ENCODE measurements around the gene TBC1D14. TPM values are rescaled to one million over a fixed set of nuclear protein-coding genes. Genes with fewer than 3 reads are reported as not detected.

Gene TBC1D14
- polyA plus RNA-seq, 1 experiment, result 35.8 TPM

DNA sequence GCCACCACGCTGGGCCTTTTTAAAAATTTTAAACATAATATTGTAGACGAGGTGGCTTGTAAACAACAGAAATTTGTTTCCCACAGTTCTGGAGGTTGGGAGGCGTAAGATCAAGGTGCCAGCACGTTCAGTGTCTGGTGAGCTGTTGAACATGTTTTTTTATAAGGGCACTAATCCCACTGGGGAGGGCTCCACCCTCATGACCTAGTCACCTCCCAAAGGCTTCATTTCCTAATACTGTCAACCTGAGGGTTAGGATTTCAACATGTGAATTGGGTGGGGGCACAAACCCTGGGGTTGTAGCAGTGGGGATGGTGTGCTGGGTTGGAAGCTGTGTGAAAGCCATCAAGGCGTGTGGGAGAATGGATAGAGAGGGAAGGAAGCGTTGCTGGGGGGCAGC lies 27.6 kb downstream of the TBC1D14 start:
- ChIA-PET CTCF (no interaction called here), POLR2A (no interaction called here)

DNA sequence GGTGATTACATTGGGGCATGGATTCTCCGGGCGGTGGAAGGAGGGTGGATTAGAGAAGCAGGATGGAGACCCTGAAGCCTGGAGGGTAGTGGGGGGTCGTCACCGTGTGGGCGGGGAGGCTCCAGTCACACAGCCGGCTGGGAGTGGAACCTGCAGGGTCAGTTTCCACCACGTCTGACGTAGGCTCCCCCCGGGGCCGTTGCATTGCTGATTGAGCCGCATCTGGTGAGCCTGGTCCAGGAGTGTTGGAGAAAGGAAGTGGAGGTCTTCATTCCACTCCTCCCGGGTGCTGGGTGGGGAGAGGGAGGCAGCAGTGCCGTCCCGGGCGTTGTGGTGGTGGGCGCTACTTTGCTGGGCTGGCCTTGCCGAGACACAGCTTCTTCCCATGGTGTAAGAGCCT lies 28.1 kb downstream of the TBC1D14 start:
- H3K27me3 ChIP-seq (ENCODE audit: control insufficient read depth, insufficient read depth, low read length), result no peaks in the 10 kb centered on the region
- POLR2A ChIA-PET, result no interaction called here
- no peak overlapping the region for H3K4me3 ChIP-seq (ENCODE audit: low read depth, low read length)
- CTCF ChIA-PET, result no interaction called here
- no peak for DNase-seq (ENCODE audit: low read depth)
- no peaks in the 10 kb centered on the region; the same call in 1 of the 2 replicates for H3K36me3 ChIP-seq (ENCODE audit: control insufficient read depth, insufficient read depth, low read length)
- TF ChIP-seq, protein P1, sequence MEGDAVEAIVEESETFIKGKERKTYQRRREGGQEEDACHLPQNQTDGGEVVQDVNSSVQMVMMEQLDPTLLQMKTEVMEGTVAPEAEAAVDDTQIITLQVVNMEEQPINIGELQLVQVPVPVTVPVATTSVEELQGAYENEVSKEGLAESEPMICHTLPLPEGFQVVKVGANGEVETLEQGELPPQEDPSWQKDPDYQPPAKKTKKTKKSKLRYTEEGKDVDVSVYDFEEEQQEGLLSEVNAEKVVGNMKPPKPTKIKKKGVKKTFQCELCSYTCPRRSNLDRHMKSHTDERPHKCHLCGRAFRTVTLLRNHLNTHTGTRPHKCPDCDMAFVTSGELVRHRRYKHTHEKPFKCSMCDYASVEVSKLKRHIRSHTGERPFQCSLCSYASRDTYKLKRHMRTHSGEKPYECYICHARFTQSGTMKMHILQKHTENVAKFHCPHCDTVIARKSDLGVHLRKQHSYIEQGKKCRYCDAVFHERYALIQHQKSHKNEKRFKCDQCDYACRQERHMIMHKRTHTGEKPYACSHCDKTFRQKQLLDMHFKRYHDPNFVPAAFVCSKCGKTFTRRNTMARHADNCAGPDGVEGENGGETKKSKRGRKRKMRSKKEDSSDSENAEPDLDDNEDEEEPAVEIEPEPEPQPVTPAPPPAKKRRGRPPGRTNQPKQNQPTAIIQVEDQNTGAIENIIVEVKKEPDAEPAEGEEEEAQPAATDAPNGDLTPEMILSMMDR (IDR thresholded peaks at IDR 0.05; ENCODE audit: insufficient read depth, low read depth, low read length), result no peak

More for the DNA sequence above, 27.6 kb downstream of the TBC1D14 start:
- Histone ChIP-seq H3K36me3 (ENCODE audit: control insufficient read depth, insufficient read depth, low read length) (no peaks in the 10 kb centered on the region; the same call in 1 of the 2 replicates), H3K27me3 (ENCODE audit: control insufficient read depth, insufficient read depth, low read length) (no peaks in the 10 kb centered on the region), H3K4me3 (ENCODE audit: low read depth, low read length) (no peak overlapping the region)
- DNase-seq (ENCODE audit: low read depth), result no peak
- TF ChIP-seq, protein P1 (IDR thresholded peaks at IDR 0.05; ENCODE audit: insufficient read depth, low read depth, low read length), result no peak

DNA sequence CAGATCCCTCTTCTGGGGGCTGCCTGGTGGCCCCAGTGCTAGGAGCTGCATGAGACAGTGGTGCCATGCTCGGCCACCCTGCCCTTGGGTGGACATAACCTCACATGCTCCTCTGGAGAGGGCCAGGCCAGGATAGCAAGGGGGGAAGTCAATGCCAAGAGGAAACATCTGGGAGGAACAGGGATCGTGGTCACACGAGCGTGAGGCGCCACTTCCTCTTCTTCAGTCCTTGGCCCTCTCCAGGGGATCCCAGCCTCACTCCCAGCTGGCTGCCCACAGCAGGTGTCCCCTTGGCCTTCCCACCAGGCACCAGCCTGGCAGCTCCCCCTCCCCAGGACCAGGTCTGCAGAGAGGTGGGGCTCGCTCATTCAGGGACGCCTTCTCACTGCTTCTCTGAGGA lies 28.6 kb downstream of the TBC1D14 start:
- Histone ChIP-seq H3K4me3 (ENCODE audit: low read depth, low read length) (no peak overlapping the region), H3K36me3 (ENCODE audit: control insufficient read depth, insufficient read depth, low read length) (no peaks in the 10 kb centered on the region; the same call in 1 of the 2 replicates), H3K27me3 (ENCODE audit: control insufficient read depth, insufficient read depth, low read length) (no peaks in the 10 kb centered on the region)
- no peak for DNase-seq (ENCODE audit: low read depth)
- TF ChIP-seq, protein P1 (IDR thresholded peaks at IDR 0.05; ENCODE audit: insufficient read depth, low read depth, low read length), result no peak
- ChIA-PET POLR2A (no interaction called here), CTCF (no interaction called here)

DNA sequence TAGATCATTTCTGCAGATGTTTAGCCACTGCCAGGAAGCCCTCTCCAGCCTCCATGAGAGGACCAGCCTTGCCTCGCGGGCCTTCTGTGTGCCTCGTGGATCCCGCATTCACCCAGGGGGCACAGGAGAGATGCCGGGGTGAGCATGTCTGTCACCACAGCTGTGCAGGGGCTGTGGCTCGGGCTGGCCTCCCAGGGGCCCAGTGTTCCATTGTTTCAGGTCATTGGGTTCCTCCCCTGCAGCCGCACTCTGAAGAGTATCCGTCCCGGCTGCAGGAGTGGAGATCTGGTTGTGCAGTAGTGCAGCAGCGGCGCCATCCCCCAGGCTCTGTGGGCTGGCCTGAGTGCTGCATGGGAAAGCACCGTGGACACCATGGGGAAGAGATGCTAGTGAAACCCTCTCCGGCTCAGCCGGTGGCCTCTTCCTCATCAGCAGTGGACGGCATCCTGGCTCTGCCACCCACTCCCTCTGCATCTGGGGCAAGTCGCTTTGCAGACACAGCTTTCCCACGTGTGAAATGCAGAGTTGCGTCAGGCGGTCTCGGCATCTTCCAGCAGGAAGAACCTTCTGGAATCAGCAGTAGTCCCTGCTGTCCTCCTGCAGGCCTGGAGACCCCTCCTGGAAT lies 29.1 kb downstream of the TBC1D14 start:
- Histone ChIP-seq H3K36me3 (ENCODE audit: control insufficient read depth, insufficient read depth, low read length) (no peaks in the 10 kb centered on the region; the same call in 1 of the 2 replicates), H3K27me3 (ENCODE audit: control insufficient read depth, insufficient read depth, low read length) (no peaks in the 10 kb centered on the region), H3K4me3 (ENCODE audit: low read depth, low read length) (no peak overlapping the region)
- ChIA-PET POLR2A (no interaction called here), CTCF (interaction anchor here (1.9 kb wide), 1 partner anchor 9 kb away, joined by 7 read pairs; no protein-coding TSS in a partner anchor)
- no peak for DNase-seq (ENCODE audit: low read depth)
- TF ChIP-seq, protein P1 (IDR thresholded peaks at IDR 0.05; ENCODE audit: insufficient read depth, low read depth, low read length), result no peak

DNA sequence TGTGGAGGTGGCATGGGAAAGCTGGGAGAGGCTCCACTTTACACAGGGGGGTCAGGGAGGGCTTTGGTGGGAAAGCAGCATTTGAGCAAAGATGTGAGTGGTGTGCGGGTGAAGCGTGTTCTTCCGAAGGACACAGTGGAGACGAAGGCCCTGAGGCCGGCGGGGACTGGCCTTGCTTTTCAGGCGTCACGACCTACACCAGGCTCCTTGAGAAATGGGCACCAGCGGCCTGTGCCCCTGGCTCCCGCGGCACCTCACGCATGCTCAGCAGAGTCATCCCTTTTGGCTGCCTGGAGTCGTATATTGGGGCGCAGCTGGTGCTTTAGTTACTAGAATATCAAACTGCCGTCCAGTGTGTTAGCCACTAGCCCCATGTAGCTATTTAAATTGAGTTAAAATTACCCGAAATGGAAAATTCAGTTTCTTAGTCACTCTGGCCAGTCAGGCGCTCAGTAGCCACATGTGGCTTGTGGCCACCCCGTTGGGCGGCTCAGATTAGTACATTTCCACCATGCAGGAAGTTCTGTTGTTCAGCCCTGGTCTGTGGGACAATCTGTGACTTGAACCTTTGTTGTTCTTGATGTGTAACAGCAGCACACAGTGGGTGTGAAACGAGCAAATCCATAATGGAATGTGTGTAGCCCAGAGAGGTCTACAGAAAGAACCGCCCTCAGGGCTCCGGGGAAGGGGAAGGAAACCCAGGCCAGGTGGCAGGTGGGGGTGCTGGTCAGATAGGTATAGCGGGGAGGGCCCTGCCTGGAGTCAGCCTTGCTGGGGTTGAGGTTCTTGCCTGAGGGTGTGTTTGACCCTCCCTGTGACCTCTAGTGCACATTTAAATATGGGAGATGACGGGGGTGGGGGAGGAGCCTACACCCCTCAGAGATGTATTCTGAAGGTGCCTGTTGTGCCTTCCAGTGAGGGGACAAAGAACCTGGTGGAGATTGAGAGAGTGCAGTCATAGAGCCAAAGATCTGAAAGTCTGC lies 30.4 kb downstream of the TBC1D14 start:
- Histone ChIP-seq H3K4me3 (ENCODE audit: low read depth, low read length) (no peak overlapping the region), H3K27me3 (ENCODE audit: control insufficient read depth, insufficient read depth, low read length) (no peaks in the 10 kb centered on the region), H3K36me3 (ENCODE audit: control insufficient read depth, insufficient read depth, low read length) (no peaks in the 10 kb centered on the region; the same call in 1 of the 2 replicates)
- TF ChIP-seq, protein P1 (IDR thresholded peaks at IDR 0.05; ENCODE audit: insufficient read depth, low read depth, low read length), result no peak
- ChIA-PET POLR2A (no interaction called here), CTCF (interaction anchor here (1.9 kb wide), 1 partner anchor 11 kb away, joined by 7 read pairs; no protein-coding TSS in a partner anchor)
- DNase-seq (ENCODE audit: low read depth), result no peak
